Activated naive CD8-positive, alpha-beta T cell treated with anti-CD3 and anti-CD28 coated beads for 36 hours (primary cell): ENCODE results near the gene MRPS23. TPM values are rescaled to one million over a fixed set of nuclear protein-coding genes. Genes with fewer than 3 reads are reported as not detected.
"Not testable (repeated sequence)": the region's sequence is repeated elsewhere in the genome, so short reads cannot be mapped to it uniquely, and the experiment has no call there.

Experiments used
- DNase-seq: peaks from one replicate; pipeline ENCODE4 v3.0.0; 2021
- H3K27ac Mint-ChIP-seq: one replicate; pipeline ENCODE4 v1.8.0; 2022; ENCODE audit warnings: mild to moderate bottlenecking, moderate library complexity, mixed read lengths
- H3K27me3 Mint-ChIP-seq: one replicate; pipeline ENCODE4 v1.8.0; 2022; ENCODE audit warnings: mild to moderate bottlenecking, mixed read lengths
- H3K36me3 Mint-ChIP-seq: one replicate; pipeline ENCODE4 v1.8.0; 2021; ENCODE audit warnings: mild to moderate bottlenecking, mixed read lengths
- H3K4me1 Mint-ChIP-seq: one replicate; pipeline ENCODE4 v1.8.0; 2021; ENCODE audit warnings: mixed read lengths
- H3K4me3 Mint-ChIP-seq: one replicate; pipeline ENCODE4 v1.8.0; 2022; ENCODE audit warnings: mild to moderate bottlenecking, moderate library complexity, mixed read lengths
- H3K9me3 Mint-ChIP-seq: one replicate; pipeline ENCODE4 v1.8.0; 2022; ENCODE audit warnings: mixed read lengths
- total RNA-seq, 2 experiments: library from RNA; stranded (reverse); gene quantifications; one replicate each; pipeline ENCODE4 v1.2.3, GENCODE V29; 2021

MRPS23 gene
- total RNA-seq, 2 experiments from 2014 or later: 85.0 to 91.4 TPM

GRCh38 chr17:57861000-57861789 is 11.4 kb upstream of the MRPS23 start:
- no peaks in the 10 kb centered on the region for H3K9me3 Mint-ChIP-seq
- no peaks in the 10 kb centered on the region for H3K36me3 Mint-ChIP-seq
- no peak overlapping the region for H3K27ac Mint-ChIP-seq
- peaks cover 34% of the 10 kb centered on the region for H3K27me3 Mint-ChIP-seq
- H3K4me1 Mint-ChIP-seq: peaks cover 9% of the 10 kb centered on the region
- H3K4me3 Mint-ChIP-seq: peak overlapping the region; percentile 74
- peak; percentile 25 for DNase-seq

- H3K4me1 Mint-ChIP-seq: peaks cover 9% of the 10 kb centered on the region
- H3K36me3 Mint-ChIP-seq: no peaks in the 10 kb centered on the region
- no peak for DNase-seq
- no peak overlapping the region for H3K27ac Mint-ChIP-seq
- peaks cover 34% of the 10 kb centered on the region for H3K27me3 Mint-ChIP-seq
- no peaks in the 10 kb centered on the region for H3K9me3 Mint-ChIP-seq
- peak overlapping the region; percentile 74 for H3K4me3 Mint-ChIP-seq
Observed at GRCh38 chr17:57860414-57860999, 10.7 kb upstream of the MRPS23 start.

- peaks cover 9% of the 10 kb centered on the region for H3K4me1 Mint-ChIP-seq
- H3K4me3 Mint-ChIP-seq: no peak overlapping the region
- no peaks in the 10 kb centered on the region for H3K36me3 Mint-ChIP-seq
- DNase-seq: no peak
- H3K27me3 Mint-ChIP-seq: peaks cover 34% of the 10 kb centered on the region
- no peak overlapping the region for H3K27ac Mint-ChIP-seq
- no peaks in the 10 kb centered on the region for H3K9me3 Mint-ChIP-seq
Observed at GRCh38 chr17:57859601-57860413, 10.0 kb upstream of the MRPS23 start.

GRCh38 chr17:57858838-57859237 is 9.0 kb upstream of the MRPS23 start:
- H3K27me3 Mint-ChIP-seq: peaks cover 34% of the 10 kb centered on the region
- H3K27ac Mint-ChIP-seq: no peak overlapping the region
- peaks cover 9% of the 10 kb centered on the region for H3K4me1 Mint-ChIP-seq
- no peaks in the 10 kb centered on the region for H3K9me3 Mint-ChIP-seq
- H3K4me3 Mint-ChIP-seq: no peak overlapping the region
- no peak for DNase-seq
- H3K36me3 Mint-ChIP-seq: no peaks in the 10 kb centered on the region

GRCh38 chr17:57856792-57857620 is 7.2 kb upstream of the MRPS23 start:
- H3K9me3 Mint-ChIP-seq: no peaks in the 10 kb centered on the region
- no peak for DNase-seq

GRCh38 chr17:57855391-57856035 is 5.7 kb upstream of the MRPS23 start:
- Mint-ChIP-seq H3K4me1 (peaks cover 12% of the 10 kb centered on the region), H3K36me3 (no peaks in the 10 kb centered on the region), H3K9me3 (no peaks in the 10 kb centered on the region), H3K4me3 (no peak overlapping the region), H3K27ac (no peak overlapping the region), H3K27me3 (peaks cover 13% of the 10 kb centered on the region)
- no peak for DNase-seq

More at GRCh38 chr17:57856792-57857620, 7.2 kb upstream of the MRPS23 start:
- no peak overlapping the region for H3K27ac Mint-ChIP-seq
- peaks cover 9% of the 10 kb centered on the region for H3K4me1 Mint-ChIP-seq
- H3K36me3 Mint-ChIP-seq: no peaks in the 10 kb centered on the region
- no peak overlapping the region for H3K4me3 Mint-ChIP-seq
- H3K27me3 Mint-ChIP-seq: peaks cover 20% of the 10 kb centered on the region

GRCh38 chr17:57853695-57854094 is 3.9 kb upstream of the MRPS23 start:
- Mint-ChIP-seq H3K27me3 (no peaks in the 10 kb centered on the region), H3K4me3 (no peak overlapping the region), H3K27ac (no peak overlapping the region), H3K4me1 (peaks cover 14% of the 10 kb centered on the region), H3K36me3 (peaks cover 11% of the 10 kb centered on the region), H3K9me3 (no peaks in the 10 kb centered on the region)
- DNase-seq: no peak

- Mint-ChIP-seq H3K27me3 (no peaks in the 10 kb centered on the region), H3K4me1 (peaks cover 21% of the 10 kb centered on the region), H3K36me3 (peaks cover 11% of the 10 kb centered on the region), H3K27ac (no peak overlapping the region), H3K4me3 (no peak overlapping the region), H3K9me3 (no peaks in the 10 kb centered on the region)
- DNase-seq: no peak
Observed at GRCh38 chr17:57852955-57853328, 3.1 kb upstream of the MRPS23 start.

- Mint-ChIP-seq H3K36me3 (peaks cover 11% of the 10 kb centered on the region), H3K4me3 (no peak overlapping the region), H3K27me3 (no peaks in the 10 kb centered on the region), H3K4me1 (peaks cover 22% of the 10 kb centered on the region), H3K27ac (no peak overlapping the region), H3K9me3 (no peaks in the 10 kb centered on the region)
- DNase-seq: no peak
Observed at GRCh38 chr17:57852092-57852954, 2.5 kb upstream of the MRPS23 start.

- no peak for DNase-seq
Observed at GRCh38 chr17:57849163-57849873, 526 bp downstream of the MRPS23 start.

GRCh38 chr17:57846056-57846945 is 3.5 kb downstream of the MRPS23 start:
- not testable (repeated sequence) for H3K9me3 Mint-ChIP-seq, H3K4me3 Mint-ChIP-seq, DNase-seq, H3K27me3 Mint-ChIP-seq, H3K27ac Mint-ChIP-seq
- Mint-ChIP-seq H3K4me1 (peaks cover 29% of the 10 kb centered on the region), H3K36me3 (peaks cover 21% of the 10 kb centered on the region)

More at GRCh38 chr17:57849163-57849873, 526 bp downstream of the MRPS23 start:
- Mint-ChIP-seq H3K36me3 (peaks cover 19% of the 10 kb centered on the region), H3K9me3 (no peaks in the 10 kb centered on the region), H3K27ac (peak overlapping the region; percentile 98), H3K27me3 (no peaks in the 10 kb centered on the region), H3K4me3 (peak overlapping the region; percentile 98), H3K4me1 (peaks cover 31% of the 10 kb centered on the region)

- Mint-ChIP-seq H3K36me3 (peaks cover 13% of the 10 kb centered on the region), H3K9me3 (no peaks in the 10 kb centered on the region), H3K4me1 (peaks cover 16% of the 10 kb centered on the region), H3K27ac (no peak overlapping the region), H3K27me3 (no peaks in the 10 kb centered on the region), H3K4me3 (no peak overlapping the region)
- DNase-seq: no peak
Observed at GRCh38 chr17:57842280-57842679, 7.6 kb downstream of the MRPS23 start.
